GM12874 (cell line): ENCODE results near the gene LDLRAP1.

Experiments
- TF ChIP-seq, protein P1 (sequence below): IDR thresholded peaks from 2 replicates; pipeline ENCODE4 v1.5.1; 2011; ENCODE audit warnings: low read depth, mild to moderate bottlenecking, control low read depth, low read length, moderate library complexity; ENCODE audit not compliant: insufficient read depth

Gene LDLRAP1

DNA sequence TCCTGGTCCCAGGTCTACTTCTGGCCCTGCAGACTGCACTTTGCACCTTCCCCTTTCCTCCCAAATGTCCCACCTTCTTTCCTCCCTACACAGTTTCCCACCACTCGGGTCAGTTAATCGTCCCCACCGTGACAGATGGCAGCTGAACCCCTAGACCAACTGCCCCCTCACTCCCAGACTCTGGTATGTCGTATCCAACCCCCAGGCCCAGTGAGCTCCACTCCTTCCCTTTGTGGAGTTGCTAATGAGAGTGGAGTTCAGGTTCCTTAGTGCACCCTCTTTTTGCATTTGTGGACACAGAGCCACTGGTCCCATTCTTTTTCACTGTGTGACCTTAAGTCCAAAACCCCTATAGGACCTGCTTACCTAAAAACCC, 75.0 kb downstream of the LDLRAP1 start:
- TF ChIP-seq, protein P1, sequence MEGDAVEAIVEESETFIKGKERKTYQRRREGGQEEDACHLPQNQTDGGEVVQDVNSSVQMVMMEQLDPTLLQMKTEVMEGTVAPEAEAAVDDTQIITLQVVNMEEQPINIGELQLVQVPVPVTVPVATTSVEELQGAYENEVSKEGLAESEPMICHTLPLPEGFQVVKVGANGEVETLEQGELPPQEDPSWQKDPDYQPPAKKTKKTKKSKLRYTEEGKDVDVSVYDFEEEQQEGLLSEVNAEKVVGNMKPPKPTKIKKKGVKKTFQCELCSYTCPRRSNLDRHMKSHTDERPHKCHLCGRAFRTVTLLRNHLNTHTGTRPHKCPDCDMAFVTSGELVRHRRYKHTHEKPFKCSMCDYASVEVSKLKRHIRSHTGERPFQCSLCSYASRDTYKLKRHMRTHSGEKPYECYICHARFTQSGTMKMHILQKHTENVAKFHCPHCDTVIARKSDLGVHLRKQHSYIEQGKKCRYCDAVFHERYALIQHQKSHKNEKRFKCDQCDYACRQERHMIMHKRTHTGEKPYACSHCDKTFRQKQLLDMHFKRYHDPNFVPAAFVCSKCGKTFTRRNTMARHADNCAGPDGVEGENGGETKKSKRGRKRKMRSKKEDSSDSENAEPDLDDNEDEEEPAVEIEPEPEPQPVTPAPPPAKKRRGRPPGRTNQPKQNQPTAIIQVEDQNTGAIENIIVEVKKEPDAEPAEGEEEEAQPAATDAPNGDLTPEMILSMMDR, result no peak
